WTC11 (cell line): ENCODE results near the gene EVA1A. TPM values are rescaled to one million over a fixed set of nuclear protein-coding genes. Genes with fewer than 3 reads are reported as not detected.

Experiments
- ATAC-seq: fragments of 200-7000 bp; cut with Tn5 transposase; 2 replicates; pipeline ENCODE4 v1.10.0; 2021; ENCODE audit warnings: mild to moderate bottlenecking, moderate library complexity
- CTCF ChIA-PET: fragments of 300-600 bp; sonication (Branson Sonifier 250); formaldehyde crosslinking; loops from one replicate; lab custom pipeline; 2021; ENCODE audit warnings: antibody characterized with exemption; lab: Charles Lee
- POLR2A ChIA-PET: fragments of 350-600 bp; sonication (Branson Sonifier 250); formaldehyde crosslinking; loops from one replicate; lab custom pipeline; 2021; ENCODE audit warnings: antibody characterized with exemption; lab: Charles Lee
- DNase-seq: peaks from one replicate; pipeline ENCODE4 v3.0.0; 2021; ENCODE audit warnings: low spot score
- H3K27ac Mint-ChIP-seq: 2 replicates; pipeline ENCODE4 v1.8.0; 2021; ENCODE audit warnings: mixed read lengths
- H3K27me3 Mint-ChIP-seq: 2 replicates; pipeline ENCODE4 v1.8.0; 2021; ENCODE audit warnings: low read depth, mild to moderate bottlenecking, moderate library complexity, mixed read lengths
- H3K36me3 Mint-ChIP-seq: 2 replicates; pipeline ENCODE4 v1.8.0; 2021; ENCODE audit warnings: mixed read lengths
- H3K4me1 Mint-ChIP-seq: 2 replicates; pipeline ENCODE4 v1.8.0; 2022; ENCODE audit warnings: mixed read lengths
- H3K4me3 Mint-ChIP-seq: 2 replicates; pipeline ENCODE4 v1.8.0; 2021; ENCODE audit warnings: mild to moderate bottlenecking, moderate library complexity, mixed read lengths
- H3K9me3 Mint-ChIP-seq: 2 replicates; pipeline ENCODE4 v1.8.0; 2021; ENCODE audit warnings: mixed read lengths
- CREM ChIP-seq: sonication (generic); formaldehyde crosslinking; IDR thresholded peaks from 2 replicates; pipeline ENCODE4 v1.8.1; 2022; ENCODE audit warnings: mild to moderate bottlenecking, missing genetic modification reagents, moderate library complexity
- E2F5 ChIP-seq: sonication (generic); formaldehyde crosslinking; IDR thresholded peaks from 2 replicates; pipeline ENCODE4 v1.8.1; 2022; ENCODE audit warnings: mild to moderate bottlenecking, moderate library complexity, missing genetic modification reagents
- ELF4 ChIP-seq: sonication (generic); formaldehyde crosslinking; IDR thresholded peaks from 2 replicates; pipeline ENCODE4 v1.8.1; 2022; ENCODE audit warnings: low read depth, mild to moderate bottlenecking, moderate library complexity, missing genetic modification reagents
- EMX1 ChIP-seq: fragments of 250-450 bp; sonication (Bioruptor Pico); IDR thresholded peaks from 2 replicates; pipeline ENCODE4 v1.8.0; 2021; ENCODE audit warnings: mild to moderate bottlenecking
- ESRRA ChIP-seq: sonication (generic); formaldehyde crosslinking; IDR thresholded peaks from 2 replicates; pipeline ENCODE4 v1.8.1; 2022; ENCODE audit warnings: mild to moderate bottlenecking, missing genetic modification reagents, borderline replicate concordance
- FOXP1 ChIP-seq: sonication (generic); formaldehyde crosslinking; IDR thresholded peaks from 2 replicates; pipeline ENCODE4 v1.8.0; 2022; ENCODE audit warnings: missing genetic modification reagents, mild to moderate bottlenecking, moderate library complexity, borderline replicate concordance
- GABPB1 ChIP-seq: sonication (generic); formaldehyde crosslinking; IDR thresholded peaks from 2 replicates; pipeline ENCODE4 v1.8.1; 2023; ENCODE audit warnings: mild to moderate bottlenecking, missing genetic modification reagents
- IRF1 ChIP-seq: sonication (generic); formaldehyde crosslinking; IDR thresholded peaks from 2 replicates; pipeline ENCODE4 v1.8.0; 2023; ENCODE audit warnings: missing genetic modification reagents
- JAZF1 ChIP-seq: fragments of 250-450 bp; sonication (Bioruptor Pico); IDR thresholded peaks from 2 replicates; pipeline ENCODE4 v1.9.0; 2021; ENCODE audit warnings: moderate library complexity, mild to moderate bottlenecking, inconsistent platforms
- KAT7 ChIP-seq: sonication (generic); formaldehyde crosslinking; IDR thresholded peaks from 2 replicates; pipeline ENCODE4 v1.8.1; 2023; ENCODE audit warnings: missing genetic modification reagents, mild to moderate bottlenecking, borderline replicate concordance
- NFE2L1 ChIP-seq: sonication (generic); formaldehyde crosslinking; IDR thresholded peaks from 2 replicates; pipeline ENCODE4 v1.8.1; 2023; ENCODE audit warnings: missing genetic modification reagents
- RORB ChIP-seq: fragments of 250-450 bp; sonication (Bioruptor Pico); IDR thresholded peaks from 2 replicates; pipeline ENCODE4 v1.9.0; 2021; ENCODE audit warnings: mild to moderate bottlenecking
- SP1 ChIP-seq: sonication (generic); formaldehyde crosslinking; conservative IDR thresholded peaks from 2 replicates; pipeline ENCODE4 v1.8.1; 2022; ENCODE audit warnings: missing genetic modification reagents
- TEAD1 ChIP-seq: sonication (generic); formaldehyde crosslinking; IDR thresholded peaks from 2 replicates; pipeline ENCODE4 v1.8.0; 2022; ENCODE audit warnings: mild to moderate bottlenecking, missing genetic modification reagents
- TP53 ChIP-seq: sonication (generic); formaldehyde crosslinking; IDR thresholded peaks from 2 replicates; pipeline ENCODE4 v1.8.1; 2023; ENCODE audit warnings: mild to moderate bottlenecking, missing genetic modification reagents
- total RNA-seq: library from RNA; stranded (reverse); gene quantifications from 3 replicates; pipeline ENCODE4 v1.2.3, GENCODE V29; 2021
- TF ChIP-seq, protein P1 (sequence below): sonication (generic); formaldehyde crosslinking; conservative IDR thresholded peaks from 2 replicates; pipeline ENCODE4 v1.8.1; 2022; ENCODE audit warnings: mild to moderate bottlenecking, missing genetic modification reagents
- TF ChIP-seq, protein P2 (sequence below): sonication (generic); formaldehyde crosslinking; IDR thresholded peaks from 2 replicates; pipeline ENCODE4 v1.8.1; 2023; ENCODE audit warnings: mild to moderate bottlenecking, missing genetic modification reagents, borderline replicate concordance

The EVA1A gene
- total RNA-seq, 1 experiment from 2014 or later = 4.1 TPM

DNA sequence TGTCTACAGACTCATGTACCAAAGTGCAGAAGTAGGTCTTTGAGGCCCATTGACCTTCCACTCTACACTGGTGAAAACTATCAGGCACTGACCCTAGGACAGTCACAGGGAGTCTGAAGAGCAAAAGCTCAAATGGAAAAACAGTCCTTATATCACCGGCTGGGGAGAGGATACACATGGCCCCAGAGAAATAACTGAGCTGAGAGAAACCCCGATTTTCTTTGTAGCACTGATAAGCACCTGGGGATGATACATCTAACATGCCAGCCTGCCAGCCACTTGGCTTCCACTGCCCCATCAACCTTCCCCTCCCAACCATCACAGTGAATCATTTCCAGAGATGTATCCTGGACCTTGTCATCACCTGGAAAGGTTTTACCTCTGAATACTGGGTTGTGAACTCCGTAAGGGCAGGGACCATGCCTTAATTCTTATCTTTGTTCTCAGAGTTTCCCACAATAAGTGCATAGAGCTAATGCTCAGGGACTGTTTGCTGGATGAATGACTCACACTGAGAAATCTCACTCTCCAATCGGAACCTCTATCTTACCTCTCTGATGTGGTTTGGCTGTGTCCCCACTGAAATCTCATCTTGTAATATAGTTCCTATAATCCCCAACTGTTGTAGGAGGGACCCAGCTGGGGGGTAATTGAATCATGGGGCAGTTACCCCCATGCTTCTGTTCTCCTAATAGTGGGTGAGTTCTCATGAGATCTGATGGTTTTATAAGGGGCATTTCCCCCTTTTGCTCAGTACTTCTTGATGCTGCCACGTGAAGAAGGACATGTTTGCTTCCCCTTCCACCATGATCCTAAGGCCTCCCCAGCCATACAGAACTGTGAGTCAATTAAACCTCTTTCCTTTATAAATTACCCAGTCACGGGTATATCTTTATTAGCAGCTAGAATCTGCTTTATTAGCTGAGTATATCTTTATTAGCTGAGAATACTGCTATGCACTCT, 37.1 kb downstream of the EVA1A start:
- H3K4me1 Mint-ChIP-seq = peaks cover 12% of the 10 kb centered on the region
- no peak overlapping the region for H3K4me3 Mint-ChIP-seq
- H3K36me3 Mint-ChIP-seq = no peaks in the 10 kb centered on the region
- DNase-seq = no peak
- TF ChIP-seq CREM (CRISPR knock-in tag) = no peak
- peak; percentile 53 for TF ChIP-seq GABPB1 (CRISPR knock-in tag)
- ChIA-PET CTCF (no interaction called here), POLR2A (no interaction called here)
- no peak overlapping the region for H3K27ac Mint-ChIP-seq
- H3K27me3 Mint-ChIP-seq = no peaks in the 10 kb centered on the region
- ATAC-seq = no peak
- H3K9me3 Mint-ChIP-seq = no peaks in the 10 kb centered on the region

- POLR2A ChIA-PET = no interaction called here
- ATAC-seq (no peak), DNase-seq (no peak)
- no peaks in the 10 kb centered on the region for H3K9me3 Mint-ChIP-seq
- H3K4me3 Mint-ChIP-seq = no peak overlapping the region
- peaks cover 4% of the 10 kb centered on the region for H3K4me1 Mint-ChIP-seq
- no peaks in the 10 kb centered on the region for H3K36me3 Mint-ChIP-seq
- CTCF ChIA-PET = no interaction called here
- no peaks in the 10 kb centered on the region for H3K27me3 Mint-ChIP-seq
- no peak overlapping the region for H3K27ac Mint-ChIP-seq
- TF ChIP-seq KAT7 (CRISPR knock-in tag) (no peak), GABPB1 (CRISPR knock-in tag) (peak; percentile 84)
These were observed 38.0 kb downstream of the EVA1A start for GRCh38 chr2:75522543-75523312.

DNA sequence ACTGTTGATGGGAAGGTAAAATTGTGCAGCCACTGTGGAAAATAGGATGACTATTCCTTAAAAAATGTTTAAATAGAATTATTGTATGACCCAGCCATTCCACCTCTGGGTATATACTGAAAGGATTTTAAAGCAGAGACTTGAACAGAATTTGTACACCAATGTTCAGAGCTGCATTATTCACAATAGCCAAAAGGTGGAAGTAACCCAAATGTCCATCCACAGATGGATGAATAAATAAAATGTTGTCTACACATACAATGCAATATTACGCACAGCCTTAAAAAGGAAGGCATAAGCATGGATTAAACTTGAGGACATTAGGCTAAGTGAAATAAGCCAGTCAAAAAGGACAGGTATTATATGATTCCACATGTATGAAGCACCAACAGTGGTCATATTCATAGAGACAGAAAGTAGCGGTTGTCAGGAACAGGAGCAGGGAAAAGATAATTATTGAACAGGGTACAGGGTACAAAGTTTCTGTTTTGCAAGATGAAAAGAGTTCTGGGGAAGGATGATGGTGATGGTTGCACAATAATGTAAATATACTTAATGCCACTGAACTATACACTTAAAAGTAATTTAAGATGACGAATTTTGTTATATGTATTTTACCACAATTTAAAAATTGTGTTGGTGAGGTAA, 39.4 kb downstream of the EVA1A start:
- ChIA-PET POLR2A (no interaction called here), CTCF (no interaction called here)
- TF ChIP-seq RORB (no peak), ESRRA (no peak), GABPB1 (CRISPR knock-in tag) (peak; percentile 78), TP53 (CRISPR knock-in tag) (no peak), NFE2L1 (CRISPR knock-in tag) (no peak), JAZF1 (no peak), EMX1 (no peak)
- Mint-ChIP-seq H3K27me3 (no peaks in the 10 kb centered on the region), H3K4me3 (no peak overlapping the region), H3K36me3 (no peaks in the 10 kb centered on the region), H3K27ac (no peak overlapping the region), H3K4me1 (no peaks in the 10 kb centered on the region), H3K9me3 (no peaks in the 10 kb centered on the region)
- no peak for DNase-seq
- ATAC-seq = no peak

- H3K36me3 Mint-ChIP-seq = no peaks in the 10 kb centered on the region
- ChIA-PET POLR2A (no interaction called here), CTCF (no interaction called here)
- H3K27me3 Mint-ChIP-seq = no peaks in the 10 kb centered on the region
- H3K9me3 Mint-ChIP-seq = 0 out of 2 replicates have a peak, but pooled peaks cover 4% of the 10 kb centered on the region
- ATAC-seq (no peak), DNase-seq (no peak)
- no peak overlapping the region for H3K4me3 Mint-ChIP-seq
- H3K27ac Mint-ChIP-seq = no peak overlapping the region
- no peaks in the 10 kb centered on the region for H3K4me1 Mint-ChIP-seq
- TF ChIP-seq TEAD1 (no peak), NFE2L1 (CRISPR knock-in tag) (no peak), IRF1 (CRISPR knock-in tag) (no peak), SP1 (CRISPR knock-in tag) (no peak), ELF4 (CRISPR knock-in tag) (no peak), FOXP1 (CRISPR knock-in tag) (no peak), E2F5 (CRISPR knock-in tag) (no peak), CREM (CRISPR knock-in tag) (no peak)
- TF ChIP-seq, protein P1, sequence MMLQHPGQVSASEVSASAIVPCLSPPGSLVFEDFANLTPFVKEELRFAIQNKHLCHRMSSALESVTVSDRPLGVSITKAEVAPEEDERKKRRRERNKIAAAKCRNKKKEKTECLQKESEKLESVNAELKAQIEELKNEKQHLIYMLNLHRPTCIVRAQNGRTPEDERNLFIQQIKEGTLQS (CRISPR knock-in tag) = no peak
- TF ChIP-seq, protein P2, sequence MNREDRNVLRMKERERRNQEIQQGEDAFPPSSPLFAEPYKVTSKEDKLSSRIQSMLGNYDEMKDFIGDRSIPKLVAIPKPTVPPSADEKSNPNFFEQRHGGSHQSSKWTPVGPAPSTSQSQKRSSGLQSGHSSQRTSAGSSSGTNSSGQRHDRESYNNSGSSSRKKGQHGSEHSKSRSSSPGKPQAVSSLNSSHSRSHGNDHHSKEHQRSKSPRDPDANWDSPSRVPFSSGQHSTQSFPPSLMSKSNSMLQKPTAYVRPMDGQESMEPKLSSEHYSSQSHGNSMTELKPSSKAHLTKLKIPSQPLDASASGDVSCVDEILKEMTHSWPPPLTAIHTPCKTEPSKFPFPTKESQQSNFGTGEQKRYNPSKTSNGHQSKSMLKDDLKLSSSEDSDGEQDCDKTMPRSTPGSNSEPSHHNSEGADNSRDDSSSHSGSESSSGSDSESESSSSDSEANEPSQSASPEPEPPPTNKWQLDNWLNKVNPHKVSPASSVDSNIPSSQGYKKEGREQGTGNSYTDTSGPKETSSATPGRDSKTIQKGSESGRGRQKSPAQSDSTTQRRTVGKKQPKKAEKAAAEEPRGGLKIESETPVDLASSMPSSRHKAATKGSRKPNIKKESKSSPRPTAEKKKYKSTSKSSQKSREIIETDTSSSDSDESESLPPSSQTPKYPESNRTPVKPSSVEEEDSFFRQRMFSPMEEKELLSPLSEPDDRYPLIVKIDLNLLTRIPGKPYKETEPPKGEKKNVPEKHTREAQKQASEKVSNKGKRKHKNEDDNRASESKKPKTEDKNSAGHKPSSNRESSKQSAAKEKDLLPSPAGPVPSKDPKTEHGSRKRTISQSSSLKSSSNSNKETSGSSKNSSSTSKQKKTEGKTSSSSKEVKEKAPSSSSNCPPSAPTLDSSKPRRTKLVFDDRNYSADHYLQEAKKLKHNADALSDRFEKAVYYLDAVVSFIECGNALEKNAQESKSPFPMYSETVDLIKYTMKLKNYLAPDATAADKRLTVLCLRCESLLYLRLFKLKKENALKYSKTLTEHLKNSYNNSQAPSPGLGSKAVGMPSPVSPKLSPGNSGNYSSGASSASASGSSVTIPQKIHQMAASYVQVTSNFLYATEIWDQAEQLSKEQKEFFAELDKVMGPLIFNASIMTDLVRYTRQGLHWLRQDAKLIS (CRISPR knock-in tag) = no peak
These were observed 40.9 kb downstream of the EVA1A start for GRCh38 chr2:75519843-75520242.
